GM18519 (cell line): ENCODE measurements around the gene SOX18.
"Not testable (repeated sequence)": the region's sequence is repeated elsewhere in the genome, so short reads cannot be mapped to it uniquely, and the experiment has no call there.

Experiments used
- ATAC-seq: cut with Tn5 transposase; IDR thresholded peaks from one replicate; pipeline ENCODE4 v1.9.1; 2021; ENCODE audit warnings: mild to moderate bottlenecking, moderate library complexity; ENCODE audit not compliant: unreplicated experiment, low FRiP score

Gene SOX18

DNA sequence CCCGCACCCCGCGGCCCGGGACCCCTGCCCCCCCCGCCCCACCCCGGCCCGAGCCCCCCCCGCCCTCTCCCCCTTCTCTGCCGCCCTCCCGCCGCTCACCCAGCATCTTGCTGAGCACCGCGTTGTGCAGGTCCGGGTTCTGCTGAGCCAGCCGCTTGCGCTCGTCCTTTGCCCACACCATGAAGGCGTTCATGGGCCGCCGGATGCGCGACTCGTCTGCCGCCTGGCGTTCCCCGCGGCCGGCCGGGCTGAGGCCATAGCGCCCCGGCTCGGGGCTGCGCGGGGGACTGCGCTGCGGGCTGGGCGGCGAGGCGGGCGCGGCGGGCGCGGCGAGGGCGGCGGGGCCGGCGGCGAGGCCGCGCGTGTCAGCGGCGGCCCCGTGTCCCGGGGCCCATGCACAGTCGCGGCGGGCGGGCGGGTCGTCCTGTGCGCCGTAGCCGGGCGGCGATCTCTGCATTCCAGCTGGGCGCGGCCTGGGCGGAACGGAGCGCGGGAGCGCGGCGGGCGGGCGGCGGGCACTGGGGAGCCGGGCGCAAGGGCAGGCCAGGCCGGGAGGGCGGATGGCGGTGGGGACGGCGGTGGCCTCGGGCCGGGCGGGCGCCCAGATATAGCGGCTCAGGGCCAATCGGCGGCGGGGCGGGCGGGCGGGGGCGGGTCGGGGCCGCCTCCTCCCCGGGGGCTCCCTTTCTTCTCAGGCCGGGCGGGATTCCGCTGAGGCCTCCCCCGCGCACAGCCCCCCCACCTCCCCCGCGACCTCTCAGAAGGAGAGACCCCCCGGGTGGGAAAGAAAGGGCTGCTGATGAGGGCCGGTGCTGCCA lies at the start of gene SOX18:
TSS of gene SOX18 (minus strand) at position 580 of the 818 bp plus-strand sequence. CDS start at position 457, 123 bp downstream.
- no peak for ATAC-seq

DNA sequence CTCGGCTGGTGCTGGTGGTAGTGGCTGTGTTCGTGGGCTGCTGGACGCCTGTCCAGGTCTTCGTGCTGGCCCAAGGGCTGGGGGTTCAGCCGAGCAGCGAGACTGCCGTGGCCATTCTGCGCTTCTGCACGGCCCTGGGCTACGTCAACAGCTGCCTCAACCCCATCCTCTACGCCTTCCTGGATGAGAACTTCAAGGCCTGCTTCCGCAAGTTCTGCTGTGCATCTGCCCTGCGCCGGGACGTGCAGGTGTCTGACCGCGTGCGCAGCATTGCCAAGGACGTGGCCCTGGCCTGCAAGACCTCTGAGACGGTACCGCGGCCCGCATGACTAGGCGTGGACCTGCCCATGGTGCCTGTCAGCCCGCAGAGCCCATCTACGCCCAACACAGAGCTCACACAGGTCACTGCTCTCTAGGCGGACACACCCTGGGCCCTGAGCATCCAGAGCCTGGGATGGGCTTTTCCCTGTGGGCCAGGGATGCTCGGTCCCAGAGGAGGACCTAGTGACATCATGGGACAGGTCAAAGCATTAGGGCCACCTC lies 49.1 kb upstream of the SOX18 start:
- no peak for ATAC-seq

DNA sequence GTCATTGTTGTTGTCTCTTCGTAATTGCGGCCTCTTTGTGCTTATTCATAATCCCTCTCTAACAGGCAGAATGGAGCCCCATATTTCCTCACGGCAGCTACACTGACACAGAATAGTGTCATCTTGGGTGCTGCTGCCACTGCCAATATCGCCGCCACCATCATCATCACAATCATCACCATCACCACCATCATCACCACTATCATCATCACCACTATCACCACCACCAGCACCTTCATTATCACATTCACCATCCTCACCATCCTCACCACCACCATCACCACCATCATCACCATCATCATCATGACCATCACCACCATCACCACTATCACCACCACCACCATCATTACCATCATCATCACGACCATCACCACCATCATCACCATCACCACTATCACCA lies 47.1 kb upstream of the SOX18 start:
- no peak for ATAC-seq

DNA sequence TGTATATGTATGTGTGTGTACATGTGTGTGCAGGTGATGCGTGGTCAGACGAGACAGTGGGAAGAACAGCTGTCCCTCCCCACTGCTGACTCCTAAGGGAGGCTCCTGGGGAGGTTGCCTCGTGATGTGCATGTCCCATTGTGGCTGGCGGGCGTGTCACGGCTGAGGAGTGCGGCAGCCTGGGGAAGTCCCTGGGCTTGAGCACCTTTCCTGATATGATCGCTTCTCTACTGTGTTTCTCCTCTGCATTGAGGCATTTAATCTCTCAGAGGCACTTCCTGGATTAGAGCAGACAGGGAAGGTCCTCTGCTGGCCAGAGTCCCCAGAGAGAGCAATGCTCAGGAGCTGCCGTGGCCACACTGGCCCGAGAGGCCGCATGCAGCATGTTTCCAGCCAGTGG lies 46.5 kb upstream of the SOX18 start:
- ATAC-seq = no peak

DNA sequence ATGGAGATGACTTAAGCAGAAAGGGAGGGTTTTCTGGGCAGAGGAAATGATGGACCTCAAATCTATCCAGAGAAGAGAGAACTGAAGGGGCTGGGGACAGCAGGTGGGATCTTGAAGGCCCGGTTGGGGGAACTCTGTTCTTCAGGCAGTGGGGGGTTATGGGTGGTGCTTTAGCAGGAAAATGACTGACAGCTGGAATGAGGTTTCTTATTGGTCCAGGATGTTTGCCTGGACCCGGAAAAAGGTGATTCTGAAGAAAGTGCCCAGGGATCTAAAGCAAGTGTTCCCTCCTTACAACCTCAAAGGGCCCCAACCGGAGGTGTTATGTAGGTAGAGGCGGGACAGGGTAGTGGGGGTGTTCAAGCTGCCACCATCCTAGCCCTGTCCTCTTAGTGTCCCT lies 46.0 kb upstream of the SOX18 start:
- no peak for ATAC-seq

DNA sequence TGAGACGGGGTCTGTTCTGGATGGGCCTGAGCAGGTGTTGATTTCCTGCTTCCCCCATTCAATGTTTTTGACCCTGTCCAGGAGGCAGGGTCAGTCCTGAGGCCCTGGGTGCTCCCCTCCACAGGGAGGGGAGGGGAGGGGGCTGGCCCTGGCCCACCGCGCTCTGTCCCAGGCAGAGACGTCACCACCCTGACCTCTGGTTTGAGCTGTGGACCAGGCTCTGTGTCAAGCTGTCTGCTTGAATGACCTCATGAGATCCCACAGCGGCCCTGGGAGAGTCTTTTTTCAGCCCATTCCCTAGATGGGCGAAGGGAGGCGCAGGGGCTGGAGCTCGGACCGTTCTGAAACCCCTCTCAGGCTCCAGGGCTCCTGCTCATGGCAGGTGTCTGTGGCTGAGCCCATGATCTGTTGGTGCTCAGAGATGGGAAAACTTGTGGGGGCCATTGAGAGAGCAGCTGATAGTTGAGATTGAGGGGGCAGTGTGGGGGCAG lies 43.6 kb upstream of the SOX18 start:
- ATAC-seq = no peak

DNA sequence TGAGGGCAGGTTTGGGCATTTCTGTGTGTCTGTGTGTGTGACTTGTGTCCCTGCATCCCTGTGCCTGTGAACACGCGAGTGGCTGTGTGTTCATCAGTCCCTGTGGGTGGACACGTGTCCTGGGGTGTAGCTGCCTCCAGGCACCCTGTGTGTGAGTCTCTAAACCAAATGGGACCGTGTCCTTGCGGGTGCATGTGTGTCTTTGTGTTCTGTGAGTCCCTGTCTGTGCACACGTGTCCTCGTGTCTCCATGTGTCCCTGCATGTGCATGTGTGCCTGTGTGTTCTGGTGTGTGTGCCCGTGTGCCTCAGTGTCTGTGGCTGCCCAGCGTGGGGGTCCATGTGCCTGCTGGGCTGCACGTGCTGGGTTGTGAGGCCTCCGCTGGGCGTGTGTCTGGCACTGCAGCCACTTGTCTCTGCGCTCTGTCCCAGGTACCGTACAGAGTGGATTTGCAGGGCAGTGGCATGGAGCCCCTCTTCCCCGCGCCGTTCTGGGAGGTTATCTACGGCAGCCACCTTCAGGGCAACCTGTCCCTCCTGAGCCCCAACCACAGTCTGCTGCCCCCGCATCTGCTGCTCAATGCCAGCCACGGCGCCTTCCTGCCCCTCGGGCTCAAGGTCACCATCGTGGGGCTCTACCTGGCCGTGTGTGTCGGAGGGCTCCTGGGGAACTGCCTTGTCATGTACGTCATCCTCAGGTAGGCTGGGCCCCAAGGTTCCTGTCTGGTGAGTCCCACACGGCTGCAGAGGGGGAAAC lies 43.0 kb upstream of the SOX18 start:
- no peak for ATAC-seq

DNA sequence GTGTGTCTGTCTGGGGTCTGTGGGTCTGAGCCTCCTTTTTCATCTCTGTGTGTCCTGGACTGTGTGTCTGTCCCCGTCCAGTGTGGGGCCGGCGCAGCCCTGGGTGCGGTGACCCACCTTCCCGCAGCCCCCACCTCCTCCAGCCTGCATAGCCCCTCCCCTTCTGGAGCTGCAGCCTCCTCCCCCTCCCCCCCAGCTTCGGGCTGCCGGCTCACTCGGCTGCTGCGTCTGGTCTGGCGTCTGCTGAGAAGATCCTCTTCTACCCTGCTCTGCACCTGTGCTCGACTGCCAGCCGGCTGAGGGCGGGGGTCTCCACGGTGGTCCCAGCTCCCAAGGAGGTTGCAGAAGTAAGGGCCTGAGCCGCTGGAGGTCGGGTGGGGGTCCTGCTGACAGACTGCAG lies 42.3 kb upstream of the SOX18 start:
- ATAC-seq = no peak

DNA sequence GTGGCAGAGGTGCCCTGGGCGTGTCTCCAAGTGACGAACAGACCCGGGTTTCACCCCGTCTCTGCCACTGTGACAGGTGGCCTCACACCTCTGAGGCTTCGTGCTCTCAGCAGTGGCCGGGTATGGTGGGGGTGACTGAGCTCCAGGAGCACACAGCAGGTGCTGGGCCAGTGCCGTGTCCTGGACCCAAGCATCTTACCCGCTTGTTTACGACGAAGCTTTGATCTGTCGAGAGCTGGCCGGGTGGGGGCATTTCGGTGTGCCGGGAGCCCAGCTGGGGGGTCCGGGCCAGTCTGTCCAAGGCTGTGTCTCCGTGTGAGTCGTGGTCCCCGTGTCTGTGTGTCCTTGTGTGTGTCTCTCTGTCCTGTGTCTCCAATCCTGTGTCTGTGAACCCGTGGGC lies 41.9 kb upstream of the SOX18 start:
- ATAC-seq = no peak

DNA sequence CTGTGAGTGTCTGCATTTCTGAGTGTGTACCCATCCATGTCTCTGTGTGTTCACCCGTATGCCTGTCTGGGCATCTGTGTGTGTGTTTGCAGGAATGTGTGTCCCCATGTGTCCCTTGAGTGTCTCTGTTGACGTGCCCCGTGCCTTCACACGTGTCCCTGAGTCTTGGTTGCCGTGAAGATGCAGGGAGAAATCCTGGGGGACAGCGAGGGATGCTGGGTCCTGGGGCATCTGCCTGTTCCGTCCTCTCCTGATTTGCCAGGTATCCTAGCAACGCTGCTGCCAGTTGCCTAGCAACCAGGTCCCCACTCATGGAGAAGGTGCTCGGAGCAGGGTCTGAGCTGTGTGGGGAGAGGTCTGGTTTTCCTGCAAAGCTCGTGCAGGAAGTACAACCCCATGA lies 40.7 kb upstream of the SOX18 start:
- ATAC-seq = no peak

DNA sequence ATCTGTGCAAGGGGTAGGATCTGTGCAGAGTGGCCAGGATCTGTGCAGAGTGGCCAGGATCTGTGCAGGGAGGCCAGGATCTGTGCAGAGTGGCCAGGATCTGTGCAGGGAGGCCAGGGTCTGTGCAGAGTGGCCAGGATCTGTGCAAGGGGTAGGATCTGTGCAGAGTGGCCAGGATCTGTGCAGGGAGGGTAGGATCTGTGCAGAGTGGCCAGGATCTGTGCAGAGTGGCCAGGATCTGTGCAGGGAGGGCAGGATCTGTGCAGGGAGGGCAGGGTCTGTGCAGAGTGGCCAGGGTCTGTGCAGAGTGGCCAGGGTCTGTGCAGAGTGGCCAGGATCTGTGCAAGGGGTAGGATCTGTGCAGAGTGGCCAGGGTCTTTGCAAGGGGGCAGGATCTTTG lies 39.1 kb upstream of the SOX18 start:
- not testable (repeated sequence) for ATAC-seq

DNA sequence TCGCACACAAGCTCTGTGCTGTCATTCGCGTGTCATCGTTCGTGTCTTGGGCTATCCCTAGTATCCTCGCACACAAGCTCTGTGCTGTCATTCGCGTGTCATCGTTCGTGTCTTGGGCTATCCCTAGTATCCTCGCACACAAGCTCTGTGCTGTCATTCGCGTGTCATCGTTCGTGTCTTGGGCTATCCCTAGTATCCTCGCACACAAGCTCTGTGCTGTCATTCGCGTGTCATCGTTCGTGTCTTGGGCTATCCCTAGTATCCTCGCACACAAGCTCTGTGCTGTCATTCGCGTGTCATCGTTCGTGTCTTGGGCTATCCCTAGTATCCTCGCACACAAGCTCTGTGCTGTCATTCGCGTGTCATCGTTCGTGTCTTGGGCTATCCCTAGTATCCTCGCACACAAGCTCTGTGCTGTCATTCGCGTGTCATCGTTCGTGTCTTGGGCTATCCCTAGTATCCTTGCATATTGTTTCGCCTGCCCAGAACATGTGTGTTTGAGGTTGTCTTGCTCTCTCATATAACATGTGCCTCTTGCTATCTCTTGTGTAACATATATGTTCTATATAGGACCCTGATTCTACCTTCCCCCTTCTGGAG lies 37.9 kb upstream of the SOX18 start:
- ATAC-seq = not testable (repeated sequence)

DNA sequence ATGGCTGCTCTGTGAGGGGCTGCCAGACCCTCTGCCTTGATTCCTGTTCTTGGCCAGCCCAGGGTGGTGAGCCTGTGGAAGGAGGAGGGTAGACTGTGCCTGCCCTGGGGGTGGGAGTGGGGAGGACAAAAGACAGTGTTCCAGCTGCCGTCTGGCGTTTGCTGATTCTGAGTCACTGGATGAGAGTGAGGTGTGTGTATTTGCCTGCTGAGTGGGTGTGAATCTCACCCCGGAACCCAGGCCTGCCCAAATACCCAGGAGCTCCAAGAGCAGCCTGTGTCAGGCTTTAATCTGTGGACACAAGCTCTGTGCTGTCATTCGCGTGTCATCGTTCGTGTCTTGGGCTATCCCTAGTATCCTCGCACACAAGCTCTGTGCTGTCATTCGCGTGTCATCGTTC lies 37.4 kb upstream of the SOX18 start:
- no peak for ATAC-seq

DNA sequence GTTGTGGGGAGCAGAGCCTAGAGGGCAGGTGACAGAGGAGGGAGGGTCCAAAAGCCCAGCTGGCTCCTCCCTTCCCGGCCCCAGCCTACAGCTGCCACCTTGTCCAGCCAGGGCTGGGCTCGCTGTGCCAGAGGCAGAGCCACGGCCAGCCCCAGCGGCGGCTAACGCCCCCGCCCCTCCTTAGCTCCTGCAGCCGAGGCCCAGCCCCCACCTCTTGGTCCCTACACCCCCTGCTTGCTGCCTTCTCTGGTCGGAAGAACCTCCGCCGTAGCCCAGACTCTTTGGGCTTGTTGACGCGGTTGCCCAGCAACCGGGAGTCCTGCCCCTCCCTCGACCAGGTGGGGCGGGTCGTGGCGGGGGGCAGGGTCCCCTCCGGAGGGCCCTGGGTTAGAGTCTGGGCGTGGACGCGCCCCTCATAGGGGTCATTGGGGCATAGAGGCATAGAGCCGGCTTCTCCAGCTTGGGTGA lies 35.3 kb upstream of the SOX18 start:
- ATAC-seq = no peak

DNA sequence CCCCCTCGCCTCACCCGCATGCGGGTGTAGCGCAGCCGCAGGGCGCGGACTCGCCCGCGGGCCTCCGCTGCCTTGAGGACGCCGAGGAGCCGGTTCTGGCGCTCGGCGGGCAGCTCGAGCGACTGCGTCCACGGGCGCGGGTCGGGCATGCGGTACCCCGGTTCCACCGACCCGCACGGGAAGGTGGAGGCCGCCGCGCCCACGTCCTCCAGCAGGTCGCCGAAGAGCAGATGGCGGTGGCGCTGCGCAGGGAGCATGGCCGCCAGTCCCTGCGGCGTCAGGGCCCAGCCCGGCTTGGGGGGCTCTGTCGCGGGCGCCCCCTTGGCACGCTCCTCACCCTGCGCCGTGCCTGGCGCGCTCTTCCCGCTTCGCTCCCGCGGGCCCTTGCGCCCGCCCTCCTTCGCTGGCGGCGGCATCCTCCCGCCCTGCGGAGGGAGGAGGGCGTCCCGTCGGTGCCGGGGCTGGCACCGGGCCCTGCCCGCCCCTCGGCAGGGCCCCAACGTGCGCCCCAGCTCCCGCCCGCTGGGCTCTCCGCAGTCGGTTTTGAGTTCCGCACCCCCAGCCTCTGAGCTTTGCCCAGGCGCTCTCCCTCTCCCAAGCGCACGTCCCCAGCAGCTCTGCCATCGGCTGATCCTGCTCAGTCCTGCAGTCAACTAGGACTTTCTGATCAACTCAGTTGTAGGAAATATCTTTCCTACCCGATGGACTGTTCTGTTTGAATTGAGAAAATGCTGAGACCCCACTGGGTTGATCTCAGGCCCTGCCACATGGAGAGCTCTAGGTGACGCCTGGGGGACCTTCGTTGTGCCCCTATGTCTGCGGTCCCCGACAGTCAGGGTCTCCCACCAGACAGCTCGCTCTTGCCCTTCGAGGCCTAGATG lies 34.6 kb upstream of the SOX18 start, which contains the start of gene LKAAEAR1:
TSS of gene LKAAEAR1 (minus strand) at position 595 of the 881 bp plus-strand sequence. CDS start at position 416, 179 bp downstream.
- ATAC-seq = no peak

DNA sequence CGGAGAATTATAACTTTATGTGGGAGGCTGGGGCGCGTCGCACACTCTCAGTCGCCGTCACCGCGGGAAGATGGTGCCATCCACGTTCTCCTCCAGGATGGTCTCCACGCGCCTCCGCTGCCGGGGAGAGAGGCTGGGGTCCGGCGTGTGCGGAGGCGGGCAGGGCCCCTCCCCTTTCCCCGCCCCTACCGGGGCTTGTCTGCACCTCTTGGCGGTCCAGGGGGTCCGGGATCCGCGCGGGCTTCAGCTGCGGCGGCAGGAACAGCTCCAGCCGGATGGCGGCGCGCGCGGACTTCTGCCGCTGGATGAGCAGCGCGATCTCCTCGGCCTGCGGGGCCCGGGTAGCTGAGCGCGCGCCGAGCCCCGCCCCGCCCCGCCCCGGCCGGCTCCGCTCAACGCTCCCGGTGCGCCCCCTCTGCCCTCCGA lies 34.0 kb upstream of the SOX18 start:
- ATAC-seq = no peak

DNA sequence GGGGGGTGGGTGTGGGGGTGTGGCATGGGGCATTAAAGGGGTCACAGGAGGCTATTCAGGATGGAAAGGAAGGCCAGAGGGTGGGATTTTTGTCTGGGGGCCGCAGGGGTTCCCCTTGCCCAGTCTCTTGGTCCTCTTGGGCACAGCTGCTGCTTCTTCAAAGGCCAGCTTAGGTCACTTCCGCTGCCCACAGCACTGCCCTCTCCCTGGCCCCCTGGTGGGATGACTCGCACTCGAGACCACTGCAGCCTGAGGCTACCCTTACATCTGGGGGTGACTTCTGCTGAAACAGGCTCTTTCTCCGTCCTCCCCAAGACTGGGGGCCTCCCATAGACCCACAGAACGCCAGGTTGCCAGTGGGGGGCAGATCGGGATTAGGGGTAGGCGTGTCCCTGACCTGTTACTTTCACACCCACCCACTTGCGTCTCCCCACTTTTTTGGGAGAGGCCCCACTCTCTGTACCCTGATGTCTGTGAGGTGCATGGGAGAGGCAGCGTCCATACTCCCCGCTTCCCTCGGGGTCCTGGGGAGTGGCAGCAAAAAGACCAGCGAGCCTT lies 33.5 kb upstream of the SOX18 start:
- ATAC-seq = no peak

DNA sequence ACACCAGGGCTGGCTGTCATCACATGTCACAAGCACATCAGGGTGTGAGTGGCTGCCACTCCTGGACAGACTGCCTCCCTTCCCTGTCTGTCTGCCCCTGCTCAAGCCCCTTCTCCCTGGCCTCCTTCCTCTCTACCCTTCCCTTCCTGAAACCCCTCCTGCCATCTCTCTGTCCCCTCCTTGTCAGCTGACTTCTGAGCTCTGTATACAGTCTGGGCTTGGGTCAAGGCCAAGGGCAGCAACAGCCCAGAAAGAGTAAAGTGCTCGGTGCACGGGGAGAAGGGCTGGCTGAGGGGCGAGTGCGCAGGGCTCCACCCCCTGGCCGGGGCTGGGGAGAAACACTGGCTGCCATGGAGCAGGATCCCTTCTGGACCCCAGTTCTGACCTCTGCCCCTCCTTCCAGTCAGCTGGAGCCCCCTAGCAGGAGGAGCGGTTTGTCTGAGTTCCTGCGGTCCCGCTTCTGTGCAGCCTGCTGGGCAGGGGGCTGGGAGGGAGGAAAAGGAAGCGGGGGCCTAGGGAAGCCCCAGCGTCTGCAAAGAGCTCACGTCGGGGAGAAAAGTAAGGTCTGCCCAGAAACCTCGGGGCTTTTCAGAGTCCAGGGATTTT lies 32.8 kb upstream of the SOX18 start:
- ATAC-seq = no peak

DNA sequence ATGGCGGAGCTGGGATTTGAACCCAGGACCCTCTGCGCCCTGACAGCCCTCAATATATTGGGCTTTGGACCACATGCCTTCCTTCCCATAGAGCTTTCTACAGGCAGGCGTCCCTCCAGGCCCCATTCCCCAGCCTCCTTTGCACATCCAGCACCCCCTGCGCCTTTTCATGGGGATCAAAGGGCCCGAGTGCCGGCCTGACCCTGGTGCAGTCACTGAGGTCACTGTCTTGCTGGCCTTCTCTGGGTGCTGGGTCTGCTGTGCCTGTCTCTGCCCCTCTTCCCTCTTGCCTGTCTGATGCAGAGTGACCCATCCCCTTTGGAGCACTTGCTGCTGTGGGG lies 32.2 kb upstream of the SOX18 start:
- ATAC-seq = no peak
